Activated naive CD8-positive, alpha-beta T cell treated with anti-CD3 and anti-CD28 coated beads, Interleukin-2, amount 10 ng/mL, durations not matched to agents 7 days and 5 days (primary cell): ENCODE data around the gene KIF26A. TPM values are rescaled to one million over a fixed set of nuclear protein-coding genes. Genes with fewer than 3 reads are reported as not detected.

Experiments
- ATAC-seq: fragments of 150-1000 bp; cut with Tn5 transposase; one replicate; pipeline ENCODE4 v1.10.0; 2021; ENCODE audit warnings: low read depth, moderate library complexity
- POLR2A ChIA-PET: fragments of 350-600 bp; sonication (Branson Sonifier 250); formaldehyde crosslinking; loops from one replicate; lab custom pipeline; 2021; ENCODE audit warnings: antibody characterized with exemption; lab: Charles Lee
- DNase-seq: peaks from one replicate; pipeline ENCODE4 v3.0.0; 2021
- H3K27ac Mint-ChIP-seq: one replicate; pipeline ENCODE4 v1.8.0; 2022; ENCODE audit warnings: mild to moderate bottlenecking, mixed read lengths
- H3K27me3 Mint-ChIP-seq: one replicate; pipeline ENCODE4 v1.8.0; 2022; ENCODE audit warnings: mild to moderate bottlenecking, moderate library complexity, mixed read lengths
- H3K36me3 Mint-ChIP-seq: one replicate; pipeline ENCODE4 v1.8.0; 2021; ENCODE audit warnings: mild to moderate bottlenecking, mixed read lengths
- H3K4me1 Mint-ChIP-seq: one replicate; pipeline ENCODE4 v1.8.0; 2021; ENCODE audit warnings: mixed read lengths
- H3K4me3 Mint-ChIP-seq: one replicate; pipeline ENCODE4 v1.8.0; 2022; ENCODE audit warnings: mild to moderate bottlenecking, moderate library complexity, mixed read lengths
- H3K9me3 Mint-ChIP-seq: one replicate; pipeline ENCODE4 v1.8.0; 2021; ENCODE audit warnings: mixed read lengths
- total RNA-seq, 2 experiments: library from RNA; stranded (reverse); gene quantifications; one replicate each; pipeline ENCODE4 v1.2.3, GENCODE V29; 2021

KIF26A gene
- total RNA-seq, 2 experiments from 2014 or later: 0.17 to 0.26 TPM

- Mint-ChIP-seq H3K4me1 (peaks cover 11% of the 10 kb centered on the region), H3K36me3 (no peaks in the 10 kb centered on the region), H3K9me3 (no peaks in the 10 kb centered on the region), H3K27me3 (no peaks in the 10 kb centered on the region), H3K27ac (peak overlapping the region; percentile 51), H3K4me3 (no peak overlapping the region)
- DNase-seq: peak; percentile 45
- POLR2A ChIA-PET: no interaction called here
- ATAC-seq: peak; percentile 73
Observed at GRCh38 chr14:104196461-104197140, 58.2 kb downstream of the KIF26A start.

GRCh38 chr14:104197449-104198247 is 59.3 kb downstream of the KIF26A start:
- no peaks in the 10 kb centered on the region for H3K9me3 Mint-ChIP-seq
- POLR2A ChIA-PET: no interaction called here
- ATAC-seq: no peak

DNA sequence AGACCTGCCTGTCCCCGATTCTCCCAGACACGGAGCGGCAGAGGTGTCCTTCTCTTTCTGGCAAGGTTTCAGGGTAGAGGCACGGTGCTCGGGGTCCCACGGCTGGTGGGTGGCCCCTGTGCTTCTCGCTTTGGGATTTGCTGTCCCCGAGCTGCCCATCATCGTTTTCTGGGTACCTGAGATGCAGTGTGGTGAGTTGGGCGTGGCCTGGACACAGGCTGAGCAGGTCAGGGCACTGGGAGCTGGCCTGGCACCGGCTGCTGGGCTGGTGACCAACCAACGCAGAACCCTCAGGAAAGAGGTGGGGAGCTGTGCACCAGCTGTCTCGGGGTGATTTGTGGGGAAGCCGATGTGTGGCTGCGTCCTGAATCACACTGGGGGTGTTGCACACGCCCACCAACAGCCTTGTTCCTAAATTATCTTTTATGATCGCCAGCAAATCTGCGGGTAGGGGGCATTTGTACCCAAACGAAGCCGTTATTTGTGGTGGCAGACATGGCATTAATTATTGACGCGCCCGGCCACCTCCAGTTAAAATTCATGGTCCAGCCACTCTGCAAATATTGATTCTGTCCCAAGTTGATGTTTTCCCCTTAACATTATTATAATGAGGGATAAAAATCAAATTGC is 61.0 kb downstream of the KIF26A start:
- DNase-seq: no peak
- ATAC-seq: no peak
- H3K27me3 Mint-ChIP-seq: no peaks in the 10 kb centered on the region

More at GRCh38 chr14:104197449-104198247, 59.3 kb downstream of the KIF26A start:
- Mint-ChIP-seq H3K4me1 (peaks cover 11% of the 10 kb centered on the region), H3K4me3 (no peak overlapping the region), H3K27me3 (no peaks in the 10 kb centered on the region), H3K36me3 (no peaks in the 10 kb centered on the region), H3K27ac (no peak overlapping the region)
- DNase-seq: no peak

DNA sequence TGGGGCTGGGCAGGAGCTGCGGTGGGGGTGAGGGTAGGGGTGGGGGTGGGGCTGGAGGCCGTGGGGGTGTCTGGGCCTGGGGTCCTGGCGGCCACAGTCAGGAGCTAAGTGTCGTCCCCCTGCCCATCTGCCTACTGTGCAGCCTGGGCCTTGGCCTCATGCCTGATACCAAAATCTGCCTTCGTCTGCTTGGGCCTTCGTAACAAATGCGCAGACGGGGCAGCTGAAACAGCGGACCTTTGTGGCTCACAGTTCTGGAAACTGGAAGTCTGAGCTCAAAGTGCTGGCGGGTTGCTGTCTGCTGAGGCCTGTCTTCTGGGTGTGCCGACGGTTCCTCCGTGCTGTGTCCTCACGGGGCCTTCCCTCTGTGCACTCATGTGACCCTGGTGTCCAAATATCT is 61.7 kb downstream of the KIF26A start:
- ATAC-seq: no peak
- Mint-ChIP-seq H3K4me3 (no peak overlapping the region), H3K4me1 (peaks cover 11% of the 10 kb centered on the region), H3K27ac (no peak overlapping the region), H3K36me3 (no peaks in the 10 kb centered on the region), H3K27me3 (no peaks in the 10 kb centered on the region), H3K9me3 (no peaks in the 10 kb centered on the region)
- no peak for DNase-seq
- POLR2A ChIA-PET: no interaction called here

More for the DNA sequence above, 61.0 kb downstream of the KIF26A start:
- POLR2A ChIA-PET: no interaction called here
- H3K36me3 Mint-ChIP-seq: no peaks in the 10 kb centered on the region
- H3K9me3 Mint-ChIP-seq: no peaks in the 10 kb centered on the region
- no peak overlapping the region for H3K4me3 Mint-ChIP-seq
- H3K4me1 Mint-ChIP-seq: peaks cover 11% of the 10 kb centered on the region
- no peak overlapping the region for H3K27ac Mint-ChIP-seq

GRCh38 chr14:104200591-104200990 is 62.2 kb downstream of the KIF26A start:
- no peaks in the 10 kb centered on the region for H3K36me3 Mint-ChIP-seq
- H3K4me1 Mint-ChIP-seq: peaks cover 11% of the 10 kb centered on the region
- DNase-seq: no peak
- no peak for ATAC-seq
- H3K9me3 Mint-ChIP-seq: no peaks in the 10 kb centered on the region
- H3K4me3 Mint-ChIP-seq: no peak overlapping the region
- H3K27ac Mint-ChIP-seq: no peak overlapping the region
- H3K27me3 Mint-ChIP-seq: no peaks in the 10 kb centered on the region
- POLR2A ChIA-PET: no interaction called here

DNA sequence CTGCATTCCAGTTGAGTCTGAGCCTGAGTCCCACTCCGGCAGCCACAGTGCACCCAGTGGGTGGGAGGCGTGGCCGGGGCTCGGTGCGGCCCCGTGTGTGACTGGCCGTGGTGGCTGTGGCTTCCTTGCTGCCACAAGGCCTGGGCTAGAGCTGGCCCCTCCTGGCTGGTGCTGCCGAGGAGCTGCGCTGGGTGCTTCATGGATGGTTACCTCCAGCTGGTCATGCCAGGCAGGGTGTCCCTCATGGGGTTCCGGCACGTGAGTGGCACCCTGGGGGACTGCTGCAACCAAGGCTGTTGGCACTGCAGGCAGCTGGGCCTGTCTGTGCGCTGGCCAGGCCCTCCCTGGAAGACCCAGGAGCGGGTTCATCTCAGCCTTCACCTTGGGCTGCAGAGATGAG is 62.7 kb downstream of the KIF26A start:
- DNase-seq: no peak
- Mint-ChIP-seq H3K27ac (no peak overlapping the region), H3K4me1 (peaks cover 7% of the 10 kb centered on the region), H3K9me3 (no peaks in the 10 kb centered on the region), H3K27me3 (no peaks in the 10 kb centered on the region), H3K36me3 (no peaks in the 10 kb centered on the region), H3K4me3 (no peak overlapping the region)
- ATAC-seq: no peak
- POLR2A ChIA-PET: no interaction called here

GRCh38 chr14:104201496-104201895 is 63.1 kb downstream of the KIF26A start:
- POLR2A ChIA-PET: no interaction called here
- no peak for ATAC-seq
- Mint-ChIP-seq H3K4me1 (peaks cover 3% of the 10 kb centered on the region), H3K4me3 (no peak overlapping the region), H3K27me3 (no peaks in the 10 kb centered on the region), H3K9me3 (no peaks in the 10 kb centered on the region), H3K36me3 (no peaks in the 10 kb centered on the region), H3K27ac (no peak overlapping the region)
- DNase-seq: no peak

- ATAC-seq (no peak), DNase-seq (no peak)
- POLR2A ChIA-PET: no interaction called here
- Mint-ChIP-seq H3K27me3 (no peaks in the 10 kb centered on the region), H3K27ac (no peak overlapping the region), H3K4me1 (no peaks in the 10 kb centered on the region), H3K36me3 (no peaks in the 10 kb centered on the region), H3K9me3 (no peaks in the 10 kb centered on the region), H3K4me3 (no peak overlapping the region)
Observed at GRCh38 chr14:104202259-104203070, 64.1 kb downstream of the KIF26A start.

DNA sequence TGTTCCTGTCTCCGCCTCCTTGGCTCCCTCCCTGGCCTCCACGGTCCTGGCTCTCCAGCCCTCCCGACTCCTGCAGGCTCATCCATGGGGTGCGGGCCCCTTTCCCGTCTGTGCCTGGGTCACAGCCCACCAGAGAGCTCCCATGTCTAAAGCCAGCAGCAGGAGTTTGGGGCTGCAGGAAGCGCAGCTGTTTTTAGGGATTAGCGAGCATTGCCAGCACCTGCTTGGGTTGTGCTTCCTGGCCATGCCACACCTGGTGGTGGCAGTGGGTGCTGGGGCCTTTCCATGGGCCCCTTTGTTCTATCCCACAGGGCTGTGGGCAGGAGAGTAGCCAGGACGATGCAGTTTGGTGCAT is 64.7 kb downstream of the KIF26A start:
- no peaks in the 10 kb centered on the region for H3K27me3 Mint-ChIP-seq
- DNase-seq: no peak
- H3K4me1 Mint-ChIP-seq: no peaks in the 10 kb centered on the region
- H3K4me3 Mint-ChIP-seq: no peak overlapping the region
- POLR2A ChIA-PET: no interaction called here
- no peak for ATAC-seq
- no peaks in the 10 kb centered on the region for H3K9me3 Mint-ChIP-seq
- no peaks in the 10 kb centered on the region for H3K36me3 Mint-ChIP-seq
- no peak overlapping the region for H3K27ac Mint-ChIP-seq

DNA sequence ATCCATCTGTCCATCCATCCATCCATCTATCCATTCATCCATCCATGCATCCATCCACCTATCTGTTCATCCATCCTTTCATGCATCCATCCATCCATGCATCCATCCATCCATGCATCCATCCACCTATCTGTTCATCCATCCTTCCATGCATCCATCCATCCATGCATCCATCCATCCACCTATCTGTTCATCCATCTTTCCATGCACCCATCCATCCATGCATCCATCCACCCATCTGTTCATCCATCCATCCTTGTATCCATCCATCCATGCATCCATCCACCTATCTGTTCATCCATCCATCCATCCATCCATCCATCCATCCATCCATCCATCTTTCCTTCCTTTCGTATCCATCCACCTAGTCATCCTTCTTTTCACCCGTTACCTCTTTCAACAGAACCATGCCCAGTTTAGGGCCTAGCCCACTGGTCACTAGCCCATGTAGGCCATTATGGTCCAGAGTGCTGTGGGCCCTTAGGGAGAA is 66.3 kb downstream of the KIF26A start:
- no peaks in the 10 kb centered on the region for H3K27me3 Mint-ChIP-seq
- DNase-seq (no peak), ATAC-seq (no peak)
- H3K27ac Mint-ChIP-seq: no peak overlapping the region
- H3K4me1 Mint-ChIP-seq: no peaks in the 10 kb centered on the region
- POLR2A ChIA-PET: no interaction called here
- H3K4me3 Mint-ChIP-seq: no peak overlapping the region
- no peaks in the 10 kb centered on the region for H3K9me3 Mint-ChIP-seq
- no peaks in the 10 kb centered on the region for H3K36me3 Mint-ChIP-seq

DNA sequence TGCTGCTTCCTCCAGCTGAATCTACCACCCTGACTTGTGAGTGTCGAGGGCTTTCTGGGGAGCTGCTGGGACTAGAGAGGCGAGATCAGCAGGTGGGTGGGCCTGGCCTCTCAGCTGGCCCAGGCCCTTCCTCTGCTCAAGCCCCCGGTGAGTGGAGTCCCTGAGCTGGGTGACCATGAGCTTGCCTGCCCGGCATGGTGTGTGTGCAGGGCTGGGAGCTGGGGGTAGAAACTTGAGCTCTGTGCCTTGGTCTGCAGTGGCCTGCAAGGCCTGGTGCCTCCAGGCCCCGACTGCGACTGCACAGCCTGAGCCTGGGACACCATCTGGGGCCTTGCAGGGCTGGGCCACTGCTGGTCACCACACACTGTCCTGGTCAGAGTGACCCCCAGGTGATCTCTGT is 67.4 kb downstream of the KIF26A start:
- ATAC-seq (no peak), DNase-seq (no peak)
- no peaks in the 10 kb centered on the region for H3K27me3 Mint-ChIP-seq
- POLR2A ChIA-PET: no interaction called here
- no peaks in the 10 kb centered on the region for H3K36me3 Mint-ChIP-seq
- no peaks in the 10 kb centered on the region for H3K9me3 Mint-ChIP-seq
- H3K4me1 Mint-ChIP-seq: no peaks in the 10 kb centered on the region
- H3K27ac Mint-ChIP-seq: no peak overlapping the region
- no peak overlapping the region for H3K4me3 Mint-ChIP-seq

DNA sequence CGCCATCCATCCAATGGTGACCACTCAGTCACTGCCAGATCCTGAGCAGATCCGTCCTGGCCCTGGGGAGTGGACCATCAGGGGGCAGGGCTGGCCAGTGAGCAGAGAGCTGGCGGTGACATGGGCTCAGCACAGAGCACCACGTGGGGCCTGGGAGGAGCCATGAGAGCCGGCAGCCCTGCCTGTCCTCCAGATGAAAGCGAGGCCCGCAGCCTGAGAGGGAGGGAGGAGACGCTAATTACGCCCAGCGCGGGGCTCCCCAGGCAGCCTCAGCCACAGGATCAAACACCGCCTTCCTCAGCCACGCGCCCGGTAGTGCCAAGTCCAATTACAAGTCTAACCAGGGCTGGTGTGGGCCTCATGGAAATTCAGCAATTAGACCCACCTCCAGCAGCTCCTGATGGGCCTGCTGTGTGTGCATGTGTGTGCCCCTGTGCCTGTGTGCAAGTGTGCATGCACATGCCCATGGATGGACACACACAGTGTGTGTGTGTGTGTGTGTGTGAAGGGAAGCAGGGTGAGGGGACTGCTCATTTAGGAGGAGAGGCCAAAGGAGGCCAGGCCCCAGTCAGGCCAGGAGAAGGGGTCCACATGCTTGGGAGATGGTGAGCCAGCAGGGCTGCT is 68.0 kb downstream of the KIF26A start:
- no peak overlapping the region for H3K4me3 Mint-ChIP-seq
- no peaks in the 10 kb centered on the region for H3K4me1 Mint-ChIP-seq

More for the DNA sequence above, 68.0 kb downstream of the KIF26A start:
- DNase-seq (no peak), ATAC-seq (no peak)
- H3K9me3 Mint-ChIP-seq: no peaks in the 10 kb centered on the region
- H3K27ac Mint-ChIP-seq: no peak overlapping the region
- no peaks in the 10 kb centered on the region for H3K36me3 Mint-ChIP-seq
- POLR2A ChIA-PET: no interaction called here
- no peaks in the 10 kb centered on the region for H3K27me3 Mint-ChIP-seq
